ENCODE results near the gene TRMT10C. TPM values are rescaled to one million over a fixed set of nuclear protein-coding genes. Genes with fewer than 3 reads are reported as not detected.

TRMT10C gene
- polyA plus RNA-seq, 1 of the 3 experiments (the other 2 are of a cell fraction), result 13.7 TPM

DNA sequence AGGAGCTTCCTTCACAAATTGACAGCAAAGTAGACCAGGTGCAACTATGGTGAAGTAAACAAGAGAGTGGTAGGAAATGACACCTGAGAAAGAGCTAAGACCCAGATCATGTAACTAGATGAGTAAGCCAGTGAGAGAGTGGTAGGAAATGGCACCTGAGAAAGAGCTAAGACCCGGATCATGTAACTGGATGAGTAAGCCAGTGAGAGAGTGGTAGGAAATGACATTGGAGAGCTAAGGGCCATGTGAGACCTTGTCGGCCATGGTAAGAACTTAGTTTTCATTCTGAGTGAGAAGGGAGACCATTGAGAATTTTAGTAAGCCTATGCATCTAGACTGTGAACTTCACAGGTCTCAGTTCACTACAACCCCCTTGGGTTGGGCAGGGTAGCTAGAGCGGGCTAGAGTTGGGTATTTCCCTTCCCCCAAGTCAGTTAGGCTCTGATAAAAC, 43.2 kb upstream of the TRMT10C start:
- Histone ChIP-seq H3K9ac (no peak overlapping the region), H2AFZ (ENCODE audit: low read depth) (0 out of 2 replicates have a peak overlapping the region, but pooled peaks have one; percentile 59), H3F3A (replicated peaks; ENCODE audit: insufficient read depth) (peaks cover 2% of the 10 kb centered on the region), H3K4me1 (ENCODE audit: control insufficient read depth in 1 of 2, insufficient read depth in 2 of 2, low read depth in 1 of 2, low read length in 1 of 2) (peaks cover 0 to 4% of the 10 kb centered on the region in 2 experiments; a peak in 2 of 4 replicates), H3K27ac (ENCODE audit: low read depth in 2 of 2, low read length in 1 of 2) (no peak overlapping the region), H3K36me3 (replicated peaks in 1 of 2; ENCODE audit: control insufficient read depth in 1 of 2, insufficient read depth in 2 of 2, low read length in 1 of 2) (no peaks in the 10 kb centered on the region), H3K4me3 (ENCODE audit: low read depth in 2 of 2, low read length in 1 of 2) (no peak overlapping the region), H4K20me1 (ENCODE audit: insufficient read depth) (no peaks in the 10 kb centered on the region), H3K27me3 (ENCODE audit: insufficient read depth) (no peaks in the 10 kb centered on the region), H3K9me2 (no peaks in the 10 kb centered on the region), H3K4me2 (no peak overlapping the region), H3K9me3 (no peaks in the 10 kb centered on the region), H3K79me2 (ENCODE audit: insufficient read depth) (no peaks in the 10 kb centered on the region)
- no peak for DNase-seq
- POLR2A ChIA-PET, result no interaction called here
- WGBS (ENCODE audit: low lambda C conversion rate), result 50% methylated on average over 3 of the region's 3 CpGs
- CTCF ChIA-PET, result no interaction called here
- TF ChIP-seq FOSL2 (IDR thresholded peaks at IDR 0.05; ENCODE audit: borderline replicate concordance, low read depth) (no peak), TEAD4 (IDR thresholded peaks at IDR 0.05; ENCODE audit: borderline replicate concordance, insufficient read depth) (no peak), NFIC (IDR thresholded peaks at IDR 0.05; ENCODE audit: borderline replicate concordance) (no peak), SMC3 (IDR thresholded peaks at IDR 0.05; ENCODE audit: low read depth, low read length) (no peak), REST (IDR thresholded peaks at IDR 0.05; ENCODE audit: low read depth, low read length) (no peak), MXI1 (IDR thresholded peaks at IDR 0.05; ENCODE audit: low read depth, low read length) (no peak), GATA2 (CRISPR knock-in tag; IDR thresholded peaks at IDR 0.05) (no peak), JUND (IDR thresholded peaks at IDR 0.05) (no peak), GABPA (IDR thresholded peaks at IDR 0.05; ENCODE audit: low read depth) (no peak), RCOR1 (IDR thresholded peaks at IDR 0.05; ENCODE audit: low read length) (no peak), RXRA (IDR thresholded peaks at IDR 0.05; ENCODE audit: borderline replicate concordance, low read depth) (no peak), CHD2 (IDR thresholded peaks at IDR 0.05; ENCODE audit: low read length, partially characterized antibody) (no peak), SIN3A (IDR thresholded peaks at IDR 0.05; ENCODE audit: borderline replicate concordance, low read depth, low read length) (no peak), TAF1 (IDR thresholded peaks at IDR 0.05; ENCODE audit: borderline replicate concordance, low read depth, low read length) (no peak), FOXJ3 (CRISPR knock-in tag; IDR thresholded peaks at IDR 0.05) (no peak), USF2 (IDR thresholded peaks at IDR 0.05; ENCODE audit: borderline replicate concordance, low read depth, low read length) (no peak)
